ENCODE data around the gene CD24.
"Not testable (repeated sequence)": the region's sequence is repeated elsewhere in the genome, so short reads cannot be mapped to it uniquely, and the experiment has no call there.

CD24 gene

GRCh38 chr6:106970769-106971168, 3.8 kb downstream of the CD24 start:
- not testable (repeated sequence) for DNase-seq

DNA sequence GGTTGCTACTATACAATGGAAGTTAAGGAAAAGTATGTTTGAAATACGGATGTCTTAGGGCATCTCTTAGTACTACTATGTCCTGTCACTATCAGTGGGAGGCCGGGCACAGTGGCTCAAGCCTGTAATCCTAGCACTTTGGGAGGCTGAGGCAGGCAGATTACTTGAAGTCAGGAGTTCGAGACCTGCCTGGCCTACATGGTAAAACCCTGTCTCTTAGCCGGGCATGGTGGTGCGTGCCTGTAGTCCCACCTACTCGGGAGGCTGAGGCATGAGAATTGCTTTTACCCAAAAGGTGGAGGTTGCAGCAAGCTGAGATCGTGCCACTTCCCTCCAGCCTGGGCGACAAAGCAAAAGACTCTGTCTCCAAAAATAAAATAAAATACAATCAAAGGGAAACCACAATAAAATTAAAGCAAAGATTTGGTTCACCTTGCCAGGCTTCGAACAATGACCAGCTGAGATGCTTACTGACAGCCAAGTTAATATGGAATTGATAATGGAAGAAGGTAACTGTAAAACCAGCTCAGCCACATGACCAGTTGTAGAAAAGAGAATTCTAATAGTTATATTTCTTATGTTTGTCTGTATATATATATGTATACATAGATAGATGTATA, 6.5 kb downstream of the CD24 start:
- DNase-seq = no peak

DNA sequence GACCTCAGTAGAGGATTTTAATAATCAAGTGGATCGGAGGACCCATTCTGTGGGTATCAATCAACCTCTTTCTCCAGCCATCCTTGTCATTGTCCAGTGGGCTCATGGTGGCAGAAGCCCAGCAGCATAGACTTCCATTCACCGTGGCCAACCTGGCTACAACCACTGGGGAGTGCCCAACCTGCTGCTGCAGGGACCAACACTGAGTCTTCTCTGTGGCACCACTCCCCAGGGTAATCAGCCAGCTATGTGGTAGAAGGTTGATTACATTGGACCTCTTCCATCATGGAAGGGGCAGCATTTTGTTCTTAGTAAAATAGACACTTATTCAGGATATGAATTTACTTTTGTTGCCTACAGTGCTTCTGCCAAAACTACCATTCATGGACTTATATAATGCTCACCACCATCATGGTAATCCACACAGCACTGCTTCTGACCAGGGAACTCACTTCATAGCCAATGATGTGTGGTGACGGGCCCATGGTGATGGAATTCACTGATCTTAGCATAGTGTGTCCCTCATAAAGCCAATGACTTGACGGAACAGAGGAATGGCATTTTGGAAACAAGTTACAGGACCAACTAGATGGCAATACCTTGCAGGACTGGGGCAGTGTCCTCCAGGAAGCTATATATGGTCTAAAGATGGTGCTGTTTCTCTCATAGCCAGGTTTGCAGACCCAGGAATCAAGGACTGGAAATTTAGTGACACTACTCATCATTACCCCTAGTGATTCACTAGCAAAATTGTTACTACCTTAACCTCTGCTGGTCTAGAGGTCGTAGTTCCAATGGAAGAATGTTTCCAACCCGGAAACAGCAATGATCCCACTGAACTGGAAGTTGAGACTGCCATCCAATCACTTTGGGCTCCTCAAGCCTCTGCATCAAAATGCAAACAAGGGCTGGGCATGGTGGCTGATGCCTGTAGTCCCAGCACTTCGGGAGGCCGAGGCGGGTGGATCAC, 7.6 kb downstream of the CD24 start:
- no peak for DNase-seq

- no peak for DNase-seq
These were observed 8.3 kb downstream of the CD24 start for GRCh38 chr6:106966229-106966628.

DNA sequence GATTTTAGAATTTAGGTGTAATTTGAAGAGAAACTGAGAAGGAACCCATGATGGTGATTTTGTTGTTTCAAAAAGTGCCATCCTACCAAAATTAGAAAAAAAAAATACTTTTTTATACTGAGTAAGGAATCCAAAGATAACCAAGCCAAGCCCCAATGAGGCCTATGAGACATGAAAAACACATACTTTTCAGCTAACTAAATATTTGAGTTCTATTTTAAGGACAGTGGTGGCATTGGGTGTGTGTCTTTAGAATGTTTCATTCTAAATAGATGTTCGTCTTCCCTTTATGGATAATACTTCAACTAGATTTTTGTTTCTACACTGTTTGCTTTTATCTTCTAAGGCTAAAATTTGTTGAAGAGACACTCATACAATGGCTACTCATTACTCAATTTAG, 9.6 kb downstream of the CD24 start:
- no peak for DNase-seq

- DNase-seq = no peak
These were observed 10.4 kb downstream of the CD24 start for GRCh38 chr6:106964099-106964498.

DNA sequence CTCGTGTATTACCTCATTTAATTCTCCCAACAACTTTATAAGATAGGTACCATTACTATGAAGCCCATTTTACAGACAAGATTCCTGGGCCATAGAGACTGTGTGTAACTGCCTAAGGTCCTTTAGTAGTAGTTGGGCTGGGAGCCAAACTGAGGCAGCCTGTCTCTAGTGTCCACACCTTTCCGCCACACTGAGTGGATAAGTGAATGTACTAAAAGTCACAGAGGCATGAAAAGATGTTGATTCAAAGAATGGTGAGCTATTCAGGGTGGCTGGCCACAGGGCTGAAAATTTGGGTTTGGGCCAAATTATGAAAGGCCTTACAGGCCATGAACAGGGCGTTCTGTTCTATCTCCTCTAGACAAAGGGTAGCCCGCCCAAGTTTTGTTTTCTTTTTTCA, 11.0 kb downstream of the CD24 start:
- DNase-seq = no peak

- no peak for DNase-seq
These were observed 12.7 kb downstream of the CD24 start for GRCh38 chr6:106961801-106962200.

GRCh38 chr6:106961136-106961535, 13.4 kb downstream of the CD24 start:
- DNase-seq = no peak

GRCh38 chr6:106959985-106960384, 14.5 kb downstream of the CD24 start:
- no peak for DNase-seq

DNA sequence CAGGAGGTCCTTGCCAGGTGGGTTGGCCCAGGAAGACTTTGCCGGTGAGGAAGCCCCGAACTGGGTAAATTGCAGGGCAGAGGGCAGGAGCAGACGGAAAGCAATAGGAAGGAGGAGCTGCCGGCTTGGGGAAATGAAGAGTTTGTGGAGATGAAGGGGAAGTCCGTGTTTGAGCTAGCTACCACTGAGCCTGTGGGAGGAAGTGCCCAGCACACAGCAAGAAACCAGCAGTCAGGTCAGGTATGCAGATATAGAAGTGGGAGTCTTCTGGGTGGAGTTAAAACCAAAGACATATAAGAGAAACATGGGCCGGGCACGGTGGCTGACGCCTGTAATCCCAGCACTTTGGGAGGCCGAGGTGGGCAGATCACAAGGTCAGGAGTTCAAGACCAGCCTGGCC, 34.7 kb downstream of the CD24 start:
- DNase-seq = no peak

- DNase-seq = no peak
These were observed 35.3 kb downstream of the CD24 start for GRCh38 chr6:106939208-106939607.

DNA sequence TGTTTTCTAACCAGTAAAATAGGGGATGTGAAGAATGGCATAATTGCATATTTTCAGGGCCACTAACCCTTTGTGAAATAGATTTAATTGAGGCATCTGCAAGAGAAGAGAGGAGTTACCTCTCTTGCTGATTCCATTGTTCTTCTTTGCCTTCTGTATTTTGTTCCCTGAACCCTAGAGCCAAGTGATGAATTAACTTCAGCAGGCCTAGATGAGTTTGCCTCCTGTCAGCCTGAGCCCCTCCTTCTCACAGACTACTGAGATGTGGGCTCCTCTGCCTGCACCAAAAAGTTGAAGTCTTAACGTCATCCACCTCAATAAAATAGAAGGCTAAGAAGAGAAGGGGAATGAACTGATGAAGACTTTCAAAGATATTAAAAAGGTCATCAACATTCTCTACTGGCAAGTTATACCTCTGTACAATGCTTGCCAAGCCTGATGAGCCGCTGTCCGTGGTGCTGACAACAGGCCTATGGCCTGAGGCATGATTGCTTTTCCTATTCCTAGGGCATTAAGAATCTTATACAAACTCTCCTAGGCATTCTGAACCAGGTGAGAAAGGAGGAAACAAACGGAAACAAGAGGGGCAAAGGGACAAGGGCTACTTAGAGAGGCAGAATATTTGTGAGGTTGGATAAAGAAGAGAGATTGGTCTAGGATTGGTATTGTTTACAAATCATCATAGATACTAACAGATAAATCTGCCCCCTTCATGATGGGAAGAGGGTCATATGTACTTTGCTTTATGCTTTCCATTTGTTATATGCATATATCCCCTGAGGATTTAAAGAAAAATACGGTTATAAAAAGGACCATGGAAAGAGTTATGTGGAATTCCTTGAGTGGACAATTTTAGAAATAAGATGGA, 46.8 kb downstream of the CD24 start:
- no peak for DNase-seq

DNA sequence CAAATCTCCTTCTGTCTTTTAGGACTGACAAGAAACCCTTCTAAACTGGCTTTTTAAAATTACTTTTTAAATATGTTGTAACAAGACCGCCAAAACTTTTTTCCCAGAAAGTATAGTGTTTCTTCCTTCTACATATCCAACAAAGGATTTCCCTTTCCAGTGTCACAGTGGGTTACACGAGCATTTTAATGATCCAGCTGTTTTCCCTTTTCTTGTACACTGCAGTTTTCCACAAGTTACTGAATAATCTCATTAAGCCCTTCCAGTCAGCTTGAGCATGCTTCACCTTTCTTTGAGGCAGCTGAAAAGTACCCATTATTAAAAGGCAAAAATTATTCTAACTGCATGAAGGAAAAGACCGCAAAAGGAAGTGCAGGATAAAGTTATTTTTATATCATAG, 48.6 kb downstream of the CD24 start:
- no peak for DNase-seq

DNA sequence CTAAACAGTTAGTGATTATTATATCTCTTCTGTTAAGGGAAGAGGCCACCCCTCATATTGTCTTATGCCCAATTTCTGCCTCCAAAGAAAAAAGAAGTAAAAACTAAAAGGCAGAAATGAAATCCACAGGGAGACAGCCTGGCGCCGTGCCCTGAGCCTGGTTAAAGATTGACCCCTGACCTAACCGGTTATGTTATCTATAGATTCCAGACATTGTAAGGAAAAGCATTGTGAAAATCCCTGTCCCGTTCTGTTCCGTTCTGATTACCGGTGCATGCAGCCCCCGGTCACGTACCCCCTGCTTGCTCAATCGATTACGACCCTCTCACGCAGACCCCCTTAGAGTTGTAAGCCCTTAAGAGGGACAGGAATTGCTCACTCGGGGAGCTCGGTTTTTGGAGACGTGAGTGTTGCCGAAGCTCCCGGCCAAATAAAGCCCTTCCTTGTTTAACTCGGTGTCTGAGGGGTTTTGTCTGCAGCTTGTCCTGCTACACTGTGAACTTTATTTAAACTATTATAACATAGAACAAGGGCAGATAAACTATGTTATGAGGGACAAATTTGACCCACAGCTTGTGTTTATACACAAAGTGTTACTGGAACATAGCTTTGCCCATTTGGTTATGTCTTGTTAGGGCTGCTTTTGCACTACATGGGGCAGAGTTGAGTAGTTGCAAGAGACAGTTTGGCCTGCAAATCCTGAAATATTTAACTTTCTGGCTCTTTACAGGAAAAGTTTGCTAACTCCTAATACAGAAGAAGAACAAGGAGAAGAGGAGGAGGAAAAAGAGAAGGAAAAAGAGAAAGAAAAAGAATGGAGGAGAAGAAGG, 49.6 kb downstream of the CD24 start:
- DNase-seq = no peak

DNA sequence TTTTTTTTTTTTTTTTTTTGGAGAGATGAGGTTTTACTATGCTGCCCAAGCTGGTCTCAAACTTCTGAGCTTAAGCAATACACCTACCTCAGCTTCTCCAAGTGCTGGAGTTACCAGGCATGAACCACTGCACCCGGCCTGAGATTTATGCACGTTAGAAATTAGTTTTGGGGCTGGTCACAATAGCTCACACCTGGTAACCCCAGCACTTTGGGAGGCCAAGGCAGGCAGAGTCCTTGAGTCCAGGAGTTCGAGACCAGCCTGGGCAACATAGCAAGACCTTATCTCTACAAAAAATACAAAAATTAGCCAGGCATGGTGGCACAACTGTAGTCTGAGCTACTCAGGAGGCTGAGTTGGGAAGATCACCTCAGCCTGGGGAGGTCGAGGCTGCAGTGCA, 51.9 kb downstream of the CD24 start:
- DNase-seq = no peak

All from anterior cingulate cortex (tissue), 58 donors.